Chondrocyte (in vitro differentiated cells): ENCODE results near the gene DYNLT4. TPM values are rescaled to one million over a fixed set of nuclear protein-coding genes. Genes with fewer than 3 reads are reported as not detected.

Experiments
- DNase-seq: peaks from one replicate; pipeline ENCODE4 v3.0.0; 2021; ENCODE audit warnings: mixed read lengths, low spot score
- H3K27ac Mint-ChIP-seq: one replicate; pipeline ENCODE4 v1.8.0; 2021; ENCODE audit warnings: mild to moderate bottlenecking, moderate library complexity, mixed read lengths; ENCODE audit not compliant: unreplicated experiment
- H3K27me3 Mint-ChIP-seq: 2 replicates; pipeline ENCODE4 v1.8.0; 2021; ENCODE audit warnings: low read depth, mixed read lengths
- H3K36me3 Mint-ChIP-seq: 2 replicates; pipeline ENCODE4 v1.8.0; 2021; ENCODE audit warnings: low read depth, mixed read lengths
- H3K4me1 Mint-ChIP-seq: 2 replicates; pipeline ENCODE4 v1.8.0; 2021; ENCODE audit warnings: low read depth, mild to moderate bottlenecking, mixed read lengths
- H3K4me3 Mint-ChIP-seq: one replicate; pipeline ENCODE4 v1.8.0; 2021; ENCODE audit warnings: mild to moderate bottlenecking, moderate library complexity, mixed read lengths; ENCODE audit not compliant: unreplicated experiment
- H3K9me3 Mint-ChIP-seq: 2 replicates; pipeline ENCODE4 v1.8.0; 2021; ENCODE audit warnings: low read depth, mixed read lengths
- total RNA-seq: library from RNA; stranded (reverse); gene quantifications from 3 replicates; pipeline ENCODE4 v1.2.1, GENCODE V29; 2021
- TF ChIP-seq, protein P1 (sequence below): fragments of 200-600 bp; sonication (generic); IDR thresholded peaks from 2 replicates; pipeline ENCODE4 v1.5.0; 2021; ENCODE audit warnings: antibody characterized with exemption, mild to moderate bottlenecking, moderate library complexity

DYNLT4 gene
- total RNA-seq, 1 donor from 2014 or later = not detected

GRCh38 chr1:44757420-44757819 is 49.7 kb downstream of the DYNLT4 start:
- Mint-ChIP-seq H3K4me3 (no peak overlapping the region), H3K4me1 (no peaks in the 10 kb centered on the region), H3K9me3 (no peaks in the 10 kb centered on the region), H3K27ac (no peak overlapping the region), H3K36me3 (peaks cover 3% of the 10 kb centered on the region), H3K27me3 (no peaks in the 10 kb centered on the region)
- TF ChIP-seq, protein P1, sequence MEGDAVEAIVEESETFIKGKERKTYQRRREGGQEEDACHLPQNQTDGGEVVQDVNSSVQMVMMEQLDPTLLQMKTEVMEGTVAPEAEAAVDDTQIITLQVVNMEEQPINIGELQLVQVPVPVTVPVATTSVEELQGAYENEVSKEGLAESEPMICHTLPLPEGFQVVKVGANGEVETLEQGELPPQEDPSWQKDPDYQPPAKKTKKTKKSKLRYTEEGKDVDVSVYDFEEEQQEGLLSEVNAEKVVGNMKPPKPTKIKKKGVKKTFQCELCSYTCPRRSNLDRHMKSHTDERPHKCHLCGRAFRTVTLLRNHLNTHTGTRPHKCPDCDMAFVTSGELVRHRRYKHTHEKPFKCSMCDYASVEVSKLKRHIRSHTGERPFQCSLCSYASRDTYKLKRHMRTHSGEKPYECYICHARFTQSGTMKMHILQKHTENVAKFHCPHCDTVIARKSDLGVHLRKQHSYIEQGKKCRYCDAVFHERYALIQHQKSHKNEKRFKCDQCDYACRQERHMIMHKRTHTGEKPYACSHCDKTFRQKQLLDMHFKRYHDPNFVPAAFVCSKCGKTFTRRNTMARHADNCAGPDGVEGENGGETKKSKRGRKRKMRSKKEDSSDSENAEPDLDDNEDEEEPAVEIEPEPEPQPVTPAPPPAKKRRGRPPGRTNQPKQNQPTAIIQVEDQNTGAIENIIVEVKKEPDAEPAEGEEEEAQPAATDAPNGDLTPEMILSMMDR = no peak
- DNase-seq = no peak

Other genes starting within 250 kb of the DYNLT4 start
- 5.2 to 7.2 TPM (median 5.8 TPM) in 3 replicates for gene TMEM53, start 132.9 kb downstream of the DYNLT4 start, total RNA-seq
- gene ARMH1, start 132.6 kb downstream of the DYNLT4 start, total RNA-seq = 1.3 to 2.1 TPM (median 1.7 TPM) in 3 replicates
- not detected in 3 replicates for gene RNU5D-1, start 76.2 kb downstream of the DYNLT4 start, total RNA-seq
- gene KIF2C, start 67.5 kb downstream of the DYNLT4 start, total RNA-seq = 5.4 to 6.7 TPM (median 6.2 TPM) in 3 replicates
- 1,170 to 1,234 TPM (median 1,179 TPM) in 3 replicates for gene RPS8, start 31.8 kb downstream of the DYNLT4 start, total RNA-seq
- gene BEST4, start 19.2 kb downstream of the DYNLT4 start, total RNA-seq = 0.19 to 0.37 TPM (median 0.33 TPM) in 3 replicates
- 24.2 to 30.0 TPM (median 29.0 TPM) in 3 replicates for gene PLK3, start 7.0 kb downstream of the DYNLT4 start, total RNA-seq
- 43.4 to 46.5 TPM (median 44.1 TPM) in 3 replicates for gene BTBD19, start 1.2 kb upstream of the DYNLT4 start, total RNA-seq
- 1.3 to 2.0 TPM (median 1.3 TPM) in 3 replicates for gene PTCH2, start 35.9 kb upstream of the DYNLT4 start, total RNA-seq
- 24.4 to 37.5 TPM (median 30.0 TPM) in 3 replicates for gene EIF2B3, start 179.2 kb upstream of the DYNLT4 start, total RNA-seq
- 34.5 to 43.6 TPM (median 36.5 TPM) in 3 replicates for gene HECTD3, start 204.0 kb upstream of the DYNLT4 start, total RNA-seq
- gene UROD, start 204.9 kb upstream of the DYNLT4 start, total RNA-seq = 92.3 to 125 TPM (median 99.7 TPM) in 3 replicates